Stimulated activated CD4-positive, alpha-beta T cell treated with anti-CD3 and anti-CD28 coated beads, Interleukin-15, amount 100 ng/mL, for 1 hour (primary cell): ENCODE results near the gene YAP1.
"Not testable (repeated sequence)": the region's sequence is repeated elsewhere in the genome, so short reads cannot be mapped to it uniquely, and the experiment has no call there.

Experiments
- DNase-seq, 2 donors: peaks; one replicate each; pipeline ENCODE4 v3.0.0-alpha.2; 2020; ENCODE audit warnings: low read depth in 1 of 2, low spot score in 1 of 2

The YAP1 gene

DNA sequence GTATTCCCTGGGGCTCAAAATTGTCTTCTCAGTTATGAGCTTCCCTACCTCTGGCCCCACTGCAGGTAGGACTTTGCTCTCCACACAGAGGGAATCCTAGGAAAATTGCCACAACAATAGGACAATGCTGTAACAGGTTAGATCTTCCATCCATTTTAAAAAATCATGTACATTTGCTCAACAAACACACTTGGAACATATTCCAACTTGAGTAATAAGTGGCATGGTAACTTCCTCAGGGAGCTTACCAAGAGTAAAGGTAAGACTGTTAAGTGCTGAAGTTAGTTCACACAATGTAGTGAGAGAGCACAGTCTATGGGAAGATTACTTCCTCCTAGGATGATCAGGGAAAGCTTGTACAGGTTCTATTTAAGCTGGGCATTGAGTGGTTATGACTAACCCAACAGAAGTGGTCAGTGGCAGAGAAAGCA, 128.2 kb downstream of the YAP1 start:
- no peak for DNase-seq

DNA sequence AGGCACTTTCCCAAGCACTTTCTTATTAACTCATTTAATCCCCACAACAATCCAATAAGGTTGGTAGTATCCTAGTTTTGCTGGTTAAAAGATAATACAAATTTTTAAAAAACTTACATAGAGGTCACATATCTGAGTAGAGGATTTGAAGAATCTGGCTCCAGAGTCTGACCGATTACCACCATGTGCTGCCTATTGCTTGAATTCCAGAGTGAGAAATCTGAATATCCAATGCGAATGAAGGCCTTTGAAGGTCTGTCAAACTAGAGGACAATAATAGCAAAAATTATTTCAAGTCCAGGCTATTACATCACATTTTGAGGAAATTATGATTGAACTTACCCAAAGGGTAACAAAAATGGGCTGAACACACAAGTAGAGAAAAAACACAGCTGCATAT, 129.2 kb downstream of the YAP1 start:
- DNase-seq: no peak

DNA sequence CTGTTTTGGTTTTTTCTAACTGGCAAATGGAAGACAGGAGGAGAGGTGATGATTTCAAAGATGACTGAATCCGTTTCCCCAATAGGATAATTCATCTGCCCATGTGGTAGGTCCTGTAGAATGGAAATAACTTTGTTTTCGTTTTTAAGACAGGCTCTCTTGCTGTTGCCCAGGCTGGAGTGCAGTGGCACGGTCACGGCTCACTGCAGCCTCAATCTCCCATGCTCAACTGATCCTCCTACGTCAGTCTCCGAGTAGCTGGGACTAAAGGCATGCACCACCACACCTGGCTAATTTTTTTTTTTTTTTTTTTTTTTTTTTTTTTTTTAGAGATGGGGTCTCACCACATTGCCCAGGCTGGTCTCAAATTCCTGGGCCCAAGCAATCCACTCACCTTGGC, 129.7 kb downstream of the YAP1 start:
- DNase-seq: no peak

DNA sequence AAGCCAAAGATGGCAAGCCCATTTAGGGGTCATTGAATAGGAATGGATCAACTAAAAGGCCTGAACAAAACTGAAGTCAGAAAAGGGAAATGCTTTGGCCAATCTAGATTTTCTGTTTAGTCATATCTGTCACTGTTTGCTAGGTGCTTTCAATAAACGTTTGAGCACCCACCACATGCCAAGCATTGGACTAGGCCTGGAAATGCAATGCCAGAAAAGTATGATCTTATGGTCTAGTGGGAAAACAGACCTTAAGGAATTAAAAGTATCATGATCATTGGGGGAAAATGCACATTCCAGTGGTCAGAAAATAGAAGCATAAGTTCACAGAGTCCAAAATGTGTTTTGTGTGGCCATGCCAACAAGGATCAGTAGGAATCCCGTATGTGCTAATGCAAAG, 130.3 kb downstream of the YAP1 start:
- no peak for DNase-seq

DNA sequence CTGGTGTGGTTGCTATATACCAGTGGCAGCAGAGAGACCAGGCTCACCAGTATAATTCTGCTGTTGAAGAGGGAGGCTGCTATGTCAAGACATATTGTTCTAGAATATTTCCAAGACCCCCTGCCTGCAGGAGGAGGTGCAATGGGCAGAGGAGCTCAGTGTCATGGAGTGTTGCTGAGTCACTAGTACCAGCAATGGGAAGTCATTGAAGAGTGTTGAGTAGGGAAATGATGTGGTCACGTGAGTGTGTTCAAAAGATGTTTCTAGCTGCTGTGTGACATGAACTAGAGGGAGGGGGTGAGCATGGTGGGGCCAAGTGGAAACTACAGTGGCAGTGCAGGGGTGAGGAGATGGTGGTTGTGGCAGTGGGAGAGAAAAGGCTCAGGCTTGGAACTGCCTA, 130.8 kb downstream of the YAP1 start:
- DNase-seq: no peak

DNA sequence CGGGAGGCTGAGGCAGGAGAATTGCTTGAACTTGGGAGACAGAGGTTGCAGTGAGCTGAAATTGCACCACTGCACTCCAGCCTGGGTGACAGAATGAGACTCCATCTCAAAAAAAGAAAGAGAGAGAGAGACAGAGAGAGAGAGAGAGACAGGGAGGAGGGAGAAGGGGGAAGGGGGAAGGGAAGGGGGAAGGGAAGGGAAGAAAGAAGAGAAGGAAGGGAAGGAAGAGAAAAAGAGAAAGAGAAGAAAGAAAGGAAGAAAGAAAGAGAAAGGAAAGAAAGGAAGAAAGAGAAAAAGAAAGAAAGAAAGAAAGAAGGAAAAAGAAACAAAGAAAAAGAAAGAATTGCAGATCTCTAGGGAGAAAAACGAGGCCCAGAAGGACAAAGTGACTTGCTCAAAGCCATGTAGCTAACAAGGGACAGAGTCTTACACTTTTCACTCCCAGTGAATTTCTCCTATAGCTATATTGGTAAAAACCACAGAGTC, 133.2 kb downstream of the YAP1 start:
- no peak for DNase-seq

DNA sequence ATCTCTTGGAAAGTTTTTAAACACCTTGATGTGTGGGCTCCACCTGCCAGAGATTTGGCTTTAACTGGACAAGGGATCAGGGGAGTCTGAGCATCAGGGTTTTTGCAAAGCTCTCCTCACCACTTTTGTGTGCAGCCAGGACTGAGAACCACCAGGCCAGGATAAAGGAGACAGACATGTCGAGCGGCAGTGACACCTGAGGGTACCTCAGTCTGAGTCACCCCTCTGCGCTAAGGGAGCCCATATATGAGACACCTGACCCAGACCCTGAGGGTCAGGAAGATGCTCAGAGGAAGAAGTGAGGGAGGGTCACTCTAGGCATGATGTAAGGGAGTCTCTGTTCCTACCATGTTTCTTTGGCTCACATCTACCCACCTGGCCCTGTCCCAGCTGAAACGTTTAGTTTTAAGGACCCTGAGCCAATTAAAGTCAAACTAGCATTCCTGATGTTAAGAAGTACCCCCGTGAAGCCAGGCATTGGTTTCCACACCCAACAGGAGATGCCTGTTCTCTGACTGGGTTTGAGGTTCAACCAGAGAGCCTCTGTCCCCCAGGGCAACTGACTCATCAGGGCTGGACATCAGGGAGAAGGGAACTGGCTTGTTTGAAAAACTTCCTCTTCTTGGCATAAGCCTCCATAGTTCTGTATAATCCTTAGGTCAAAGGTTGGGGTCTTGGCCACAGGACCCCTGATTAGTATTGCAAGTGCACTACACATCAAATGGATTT, 134.6 kb downstream of the YAP1 start:
- DNase-seq: no peak

DNA sequence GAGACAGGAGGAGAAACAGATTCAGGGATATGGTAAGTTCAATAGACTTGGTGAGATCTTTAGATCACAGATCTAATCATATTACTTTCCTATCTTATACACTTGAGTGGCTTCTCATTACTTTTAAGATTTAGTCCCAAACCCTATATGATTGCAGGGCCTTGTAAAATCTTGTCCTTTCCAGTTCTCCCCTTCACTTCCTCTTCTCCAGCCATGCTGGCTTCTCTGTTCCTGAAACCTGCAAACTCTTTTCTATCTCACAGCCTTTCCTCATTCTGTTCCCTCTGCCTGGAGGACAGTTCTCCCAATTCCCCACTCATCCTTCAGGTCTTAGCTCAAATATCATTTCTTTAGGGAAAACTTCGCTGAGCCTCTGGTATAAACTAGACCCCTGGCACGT, 141.2 kb downstream of the YAP1 start:
- DNase-seq: no peak

DNA sequence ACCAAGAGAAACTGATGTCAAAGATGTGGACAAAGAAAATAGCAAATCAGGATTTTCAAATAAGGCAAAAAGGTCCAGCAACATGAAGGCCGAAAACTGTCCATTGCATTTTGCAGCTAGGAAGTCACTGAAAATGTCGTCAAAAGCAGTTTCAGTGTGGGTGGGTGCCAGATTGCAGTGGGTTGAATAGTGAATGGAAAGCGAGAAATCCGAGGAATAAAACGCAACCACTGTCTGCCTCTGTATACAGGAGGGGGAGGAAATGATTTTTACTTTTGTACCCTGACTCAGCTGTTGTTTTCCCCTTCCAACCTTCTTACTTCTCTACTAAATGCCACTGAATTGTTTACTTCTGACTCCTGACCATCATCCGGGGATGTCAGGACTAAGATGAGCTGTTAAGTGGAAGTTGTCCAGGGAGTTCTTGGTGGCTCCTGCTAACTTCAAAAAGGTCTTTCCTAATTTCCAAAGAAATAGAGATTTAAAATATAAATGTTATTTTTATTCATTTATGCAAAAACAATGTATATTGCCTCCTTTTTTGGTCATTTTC, 142.2 kb downstream of the YAP1 start:
- no peak for DNase-seq

DNA sequence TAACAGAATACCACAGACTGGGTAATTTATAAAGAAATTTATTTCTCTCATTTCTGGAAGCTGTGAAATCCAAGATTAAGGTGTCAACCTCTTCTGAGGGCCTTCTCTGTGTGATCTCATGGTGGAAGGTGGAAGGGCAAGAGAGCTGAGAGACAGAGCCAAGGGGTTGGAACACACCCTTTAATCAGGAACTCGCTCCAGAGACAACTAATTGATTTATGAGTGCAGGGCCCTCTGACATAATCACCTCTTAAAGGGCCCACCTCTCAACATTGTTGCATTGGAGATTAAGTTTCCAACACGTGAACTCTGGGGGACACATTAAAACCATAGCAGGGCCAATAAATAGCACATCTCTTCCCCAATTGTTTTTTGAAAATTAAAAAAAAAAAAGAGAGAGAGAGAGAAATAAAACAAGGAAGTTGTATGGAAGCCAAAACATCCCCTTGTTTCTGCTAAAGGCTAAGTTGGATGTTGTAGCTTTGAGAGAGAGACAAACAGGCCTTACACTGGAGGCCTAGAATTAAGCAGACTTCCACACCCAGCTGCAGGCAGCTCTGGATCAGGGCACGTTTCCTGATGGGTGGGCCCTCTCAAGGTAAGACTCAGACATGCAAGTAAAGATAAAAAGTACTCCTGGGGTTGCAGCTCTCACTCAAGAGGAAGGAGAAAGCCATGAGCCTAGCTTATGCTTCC, 142.9 kb downstream of the YAP1 start:
- no peak for DNase-seq

DNA sequence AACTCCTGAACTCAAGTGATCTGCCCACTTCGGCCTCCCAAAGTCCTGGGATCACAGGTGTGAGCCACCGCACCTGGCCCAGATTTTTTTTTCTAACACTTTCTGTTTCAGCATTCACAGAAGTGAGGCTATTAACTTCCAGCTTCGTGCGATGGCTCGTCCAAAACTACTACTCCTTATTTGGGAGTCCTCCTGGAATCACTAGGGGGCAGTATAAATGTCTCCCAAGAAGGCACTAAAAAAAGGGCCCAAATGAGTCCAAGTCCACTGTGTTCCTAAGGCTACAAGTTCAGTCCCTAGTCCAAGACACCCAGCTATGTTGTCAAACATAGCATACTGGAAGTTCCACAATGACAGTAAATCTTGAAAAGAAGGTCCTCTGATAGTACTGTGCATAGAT, 143.8 kb downstream of the YAP1 start:
- no peak for DNase-seq

DNA sequence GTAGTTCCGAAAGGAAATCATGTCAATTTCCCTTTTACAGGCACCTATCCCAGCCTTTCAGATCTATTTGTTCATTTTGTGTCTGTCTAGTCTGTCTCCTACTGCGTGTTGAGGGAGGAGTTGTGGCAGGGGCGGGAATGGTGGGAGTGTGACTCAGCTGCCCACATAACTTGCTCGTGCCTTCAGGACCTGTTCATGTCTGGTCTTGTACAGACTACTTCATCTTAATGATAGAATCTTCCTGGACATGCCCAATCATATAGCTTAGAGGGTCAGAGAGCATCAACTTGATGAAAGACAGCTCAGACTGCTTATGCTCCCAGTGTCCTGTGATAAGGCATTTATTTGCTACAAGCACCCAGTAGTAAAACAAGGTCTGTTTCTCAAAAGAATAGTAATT, 146.0 kb downstream of the YAP1 start:
- DNase-seq: no peak

DNA sequence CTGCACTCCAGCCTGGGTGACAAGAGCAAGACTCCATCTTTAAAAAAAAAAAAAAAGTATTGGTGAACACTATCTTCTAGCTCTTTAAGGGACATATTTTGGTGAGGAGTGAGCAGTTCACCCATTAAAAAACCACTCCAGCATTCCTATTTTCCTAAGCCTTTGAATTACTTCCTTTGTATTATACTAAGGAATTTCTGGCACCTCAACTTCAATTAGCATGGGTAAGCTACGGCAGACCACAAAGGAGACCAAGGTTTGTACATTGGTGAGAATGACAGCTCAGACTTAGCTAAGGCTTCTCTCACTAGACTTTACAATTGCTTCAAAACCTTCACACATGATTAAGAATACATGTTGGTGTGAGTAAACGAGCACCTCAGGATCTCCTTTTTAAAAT, 150.0 kb downstream of the YAP1 start:
- DNase-seq: no peak

DNA sequence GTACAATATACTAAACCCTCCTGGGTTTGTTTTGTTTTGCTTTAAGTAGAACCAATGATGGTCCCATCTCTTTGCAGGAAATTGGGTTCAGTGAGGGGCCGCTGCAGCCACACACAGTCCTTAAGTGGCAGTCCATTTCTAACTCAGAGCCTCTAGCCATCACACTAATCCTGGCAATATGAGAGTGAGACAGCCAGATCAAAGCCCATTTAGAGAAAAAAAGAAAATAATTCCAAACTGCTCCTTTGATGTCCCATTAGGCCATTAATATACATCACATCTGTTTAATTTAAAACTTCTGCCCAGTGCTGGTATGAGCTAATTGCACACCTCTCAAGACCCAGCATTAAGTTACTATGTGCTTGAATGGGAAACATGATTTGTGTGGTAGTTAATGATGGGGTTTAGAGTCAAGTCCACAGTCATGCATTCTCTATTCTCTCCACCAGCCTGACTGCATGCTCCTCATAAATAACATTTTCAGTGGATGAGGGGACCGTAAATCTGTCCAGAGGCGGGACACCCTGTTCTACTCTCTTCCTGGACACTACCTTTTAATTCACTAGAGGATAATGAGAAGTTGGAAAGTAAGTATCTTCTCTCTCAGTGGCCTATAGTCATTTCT, 153.2 kb downstream of the YAP1 start:
- no peak for DNase-seq

DNA sequence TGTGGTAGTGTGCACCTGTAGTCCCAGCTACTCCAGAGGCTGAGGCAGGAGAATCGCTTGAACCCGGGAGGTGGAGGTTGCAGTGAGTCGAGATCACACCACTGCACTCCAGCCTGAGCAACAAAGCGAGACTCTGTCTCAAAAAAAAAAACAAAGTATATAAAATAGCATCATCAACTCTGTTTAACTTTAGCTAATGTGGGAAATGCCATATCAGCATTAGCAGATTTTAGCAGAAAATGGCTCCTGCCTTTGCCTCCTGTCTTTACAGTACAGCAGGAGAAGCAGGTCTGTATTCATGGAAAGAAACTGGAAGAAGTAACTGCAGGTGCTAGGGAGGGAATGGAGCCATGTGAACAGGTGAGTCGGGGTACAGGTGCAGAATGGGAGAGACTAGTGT, 154.5 kb downstream of the YAP1 start:
- DNase-seq: not testable (repeated sequence)

DNA sequence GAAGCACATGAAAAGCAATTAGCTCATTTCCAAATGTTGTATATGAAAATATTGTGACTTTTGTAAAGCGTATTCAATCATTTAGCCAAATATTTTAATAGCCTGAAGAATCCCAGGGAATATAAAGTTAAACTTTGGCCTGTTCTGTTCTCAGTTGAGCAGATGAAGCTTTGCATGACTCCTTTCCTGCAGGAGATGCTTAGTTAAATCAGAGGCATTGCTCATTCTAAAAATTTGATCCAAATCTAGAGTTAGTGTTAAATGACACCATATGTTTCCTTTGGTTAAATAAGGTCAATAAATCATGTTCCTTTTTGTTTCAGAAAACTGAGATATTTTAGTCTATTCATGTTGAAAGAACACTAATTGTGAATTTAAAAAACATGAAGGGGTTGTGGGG, 155.9 kb downstream of the YAP1 start:
- DNase-seq: no peak

DNA sequence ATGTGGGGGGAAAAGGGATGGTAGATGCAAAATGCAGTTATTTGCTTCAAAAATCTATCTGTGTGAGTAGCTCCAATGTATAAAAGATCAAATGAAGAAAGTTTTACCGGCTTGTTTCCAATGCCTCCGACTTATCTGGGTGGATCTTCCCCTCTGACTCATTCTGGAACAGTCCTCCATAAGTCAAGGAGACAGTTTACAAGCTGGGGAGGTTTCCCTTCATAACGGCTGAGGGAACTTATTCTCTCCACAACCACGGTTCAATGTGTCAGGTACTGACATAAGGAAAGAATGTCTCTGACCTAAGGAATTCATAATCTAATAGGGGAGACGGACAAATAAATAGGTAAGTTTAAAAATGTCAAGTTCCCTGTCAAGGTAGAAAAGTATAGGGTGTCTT, 157.4 kb downstream of the YAP1 start:
- DNase-seq: no peak

DNA sequence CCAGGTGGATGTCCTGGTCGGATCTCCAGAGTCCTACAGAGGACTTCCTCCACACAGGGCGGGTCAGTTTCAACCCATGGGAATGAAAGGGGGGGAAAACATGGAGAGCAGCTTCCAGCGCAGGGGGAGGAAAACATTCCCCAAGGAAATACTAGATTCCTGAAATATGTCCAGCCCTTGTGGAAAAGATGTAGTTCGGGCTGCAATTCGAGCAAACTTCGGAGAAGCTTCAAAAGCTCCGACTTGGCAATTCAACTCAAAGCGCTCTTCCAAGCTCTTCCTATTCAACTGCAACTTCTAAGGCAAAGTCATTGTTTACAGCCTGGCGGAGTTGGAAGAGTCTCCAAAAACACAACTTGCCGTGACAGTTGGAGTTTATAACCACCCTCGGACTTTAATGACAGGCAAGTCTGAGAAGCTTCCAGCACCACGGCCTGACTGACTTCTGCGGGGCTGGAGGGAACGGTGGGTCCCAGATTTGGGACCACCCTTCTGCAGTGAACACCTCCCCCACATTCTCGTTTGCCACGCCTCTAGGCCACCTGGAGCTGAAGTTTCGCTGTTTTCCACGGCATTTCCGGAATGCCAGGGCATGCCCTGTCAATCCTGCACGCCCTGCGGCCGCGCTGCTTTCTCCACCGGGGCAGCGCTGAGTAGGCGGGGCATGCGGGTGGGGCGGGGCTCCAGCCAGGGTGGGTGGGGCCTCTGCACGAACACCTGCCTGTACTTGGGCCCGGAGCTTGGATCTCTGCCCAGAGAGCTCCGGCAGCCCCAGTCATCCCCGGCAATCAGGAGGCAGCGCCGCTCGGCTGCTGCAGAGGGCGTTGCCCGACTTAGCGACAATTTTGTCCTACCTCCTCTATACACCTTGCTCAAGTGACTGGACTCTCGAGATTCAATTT, 158.1 kb downstream of the YAP1 start:
- peak; percentile 62 to 63 for DNase-seq

DNA sequence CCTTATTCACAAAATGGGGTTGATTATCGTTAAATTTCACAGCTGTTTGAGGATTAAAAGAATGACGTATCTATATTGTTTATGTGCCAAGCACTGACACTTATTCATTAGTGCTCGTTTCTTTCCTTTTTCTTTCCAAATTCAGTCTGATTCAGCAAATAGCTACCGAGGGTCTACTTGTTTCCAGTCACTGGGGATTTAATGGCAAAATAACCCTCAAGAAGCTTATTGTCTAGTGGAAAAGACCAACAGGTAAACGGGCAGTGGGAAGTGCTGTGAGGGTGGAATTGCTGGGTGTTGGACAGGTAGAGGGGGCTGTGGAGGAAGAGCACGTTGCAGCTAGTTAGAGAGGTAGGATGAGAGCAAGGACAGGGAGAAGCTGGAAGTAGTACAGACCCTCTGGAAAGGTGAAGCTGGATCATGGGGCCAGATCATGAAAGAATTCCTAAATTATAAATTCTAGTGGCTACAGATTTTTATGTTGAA, 158.8 kb downstream of the YAP1 start:
- DNase-seq: no peak

DNA sequence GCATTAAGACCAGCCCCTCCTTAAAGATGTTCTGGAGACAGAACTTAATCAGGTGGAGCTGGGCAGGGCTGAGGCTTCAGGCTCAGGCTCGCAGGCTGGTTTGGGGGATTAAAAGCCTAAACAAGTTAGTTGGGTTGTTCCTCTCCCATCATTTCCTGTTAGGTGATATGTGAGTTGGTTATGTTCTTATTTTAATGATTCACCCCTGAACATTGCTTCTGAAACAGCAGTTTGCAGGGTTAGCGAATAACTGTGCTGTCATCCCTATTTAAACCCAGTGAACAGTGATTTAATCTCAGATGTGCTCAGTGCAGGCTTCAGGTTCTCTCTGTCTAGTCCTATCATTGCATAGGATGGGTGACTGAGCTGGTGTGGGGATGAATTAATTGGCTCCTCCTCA, 159.7 kb downstream of the YAP1 start:
- DNase-seq: no peak
